Liver (tissue), 9 donors: ENCODE data around the gene CTNNA2. TPM values are rescaled to one million over a fixed set of nuclear protein-coding genes. Genes with fewer than 3 reads are reported as not detected.

ENCODE experiments used
- DNase-seq: peaks from one replicate; pipeline ENCODE4 v3.0.0-alpha.2; 2017; ENCODE audit warnings: low spot score
- H3K27ac ChIP-seq, 2 donors: one replicate each; pipeline ENCODE4 v1.7.0; 2013; ENCODE audit warnings: inconsistent platforms in 2 of 2, low read length in 2 of 2, control low read depth in 1 of 2, low read depth in 1 of 2, mild to moderate bottlenecking in 1 of 2
- H3K27me3 ChIP-seq, 4 donors: one replicate each; pipeline versions ENCODE4 v1.6.1 to v1.7.0; 2013; ENCODE audit warnings: low read length in 3 of 4, inconsistent platforms in 1 of 4, mild to moderate bottlenecking in 1 of 4, moderate library complexity in 1 of 4; ENCODE audit not compliant: control insufficient read depth in 4 of 4, insufficient read depth in 4 of 4
- H3K36me3 ChIP-seq, 4 donors: one replicate each; pipeline versions ENCODE4 v1.6.1 to v1.7.0; 2013; ENCODE audit warnings: low read length in 3 of 4, mild to moderate bottlenecking in 3 of 4, low read depth in 1 of 4, moderate library complexity in 1 of 4; ENCODE audit not compliant: control insufficient read depth in 4 of 4, insufficient read depth in 3 of 4
- H3K4me1 ChIP-seq, 4 donors: one replicate each; pipeline versions ENCODE4 v1.6.1 to v1.7.0; 2013; ENCODE audit warnings: low read length in 3 of 4, mild to moderate bottlenecking in 3 of 4, moderate library complexity in 1 of 4; ENCODE audit not compliant: control insufficient read depth in 4 of 4, insufficient read depth in 4 of 4
- H3K4me3 ChIP-seq, 3 donors: one replicate each; pipeline versions ENCODE4 v1.6.1 to v1.7.0; 2013; ENCODE audit warnings: low read length in 3 of 3, control low read depth in 1 of 3, low read depth in 1 of 3, mild to moderate bottlenecking in 1 of 3
- H3K9ac ChIP-seq, 2 donors: one replicate each; pipeline ENCODE4 v1.7.0; 2013; ENCODE audit warnings: low read length in 2 of 2, mild to moderate bottlenecking in 2 of 2, moderate library complexity in 2 of 2, control low read depth in 1 of 2, low read depth in 1 of 2
- H3K9me3 ChIP-seq, 4 donors: one replicate each; pipeline versions ENCODE4 v1.6.1 to v1.7.0; 2013; ENCODE audit warnings: low read length in 3 of 4; ENCODE audit not compliant: control insufficient read depth in 4 of 4
- EGR1 ChIP-seq, 2 donors: IDR thresholded peaks; 2 replicates each; pipeline ENCODE4 v1.6.1; 2016 to 2018; ENCODE audit warnings: antibody characterized with exemption in 2 of 2, low read depth in 2 of 2
- FOXA1 ChIP-seq: IDR thresholded peaks from 2 replicates; pipeline ENCODE4 v1.6.1; 2016; ENCODE audit warnings: antibody characterized with exemption
- FOXA2 ChIP-seq: IDR thresholded peaks from 2 replicates; pipeline ENCODE4 v1.6.1; 2016; ENCODE audit warnings: antibody characterized with exemption
- GABPA ChIP-seq, 2 donors: IDR thresholded peaks in 1 of 2; conservative IDR thresholded peaks in 1 of 2; 2 replicates each; pipeline ENCODE4 v1.6.1; 2016; ENCODE audit warnings: antibody characterized with exemption in 2 of 2, mild to moderate bottlenecking in 1 of 2, moderate library complexity in 1 of 2
- HNF4A ChIP-seq, 2 donors: conservative IDR thresholded peaks; 2 replicates each; pipeline ENCODE4 v1.6.1; 2016; ENCODE audit warnings: antibody characterized with exemption in 2 of 2, mild to moderate bottlenecking in 2 of 2
- HNF4G ChIP-seq: IDR thresholded peaks from 2 replicates; pipeline ENCODE4 v1.6.1; 2016; ENCODE audit warnings: antibody characterized with exemption
- JUND ChIP-seq, 2 donors: IDR thresholded peaks; 2 replicates each; pipeline ENCODE4 v1.6.1; 2016; ENCODE audit warnings: antibody characterized with exemption in 2 of 2
- MAX ChIP-seq: IDR thresholded peaks from 2 replicates; pipeline ENCODE4 v1.6.1; 2016; ENCODE audit warnings: antibody characterized with exemption
- RAD21 ChIP-seq, 2 donors: IDR thresholded peaks; 2 replicates each; pipeline ENCODE4 v1.6.1; 2016; ENCODE audit warnings: antibody characterized with exemption in 2 of 2, mild to moderate bottlenecking in 2 of 2
- REST ChIP-seq: IDR thresholded peaks from 2 replicates; pipeline ENCODE4 v1.6.1; 2016; ENCODE audit warnings: antibody characterized with exemption, mild to moderate bottlenecking
- RXRA ChIP-seq, 2 donors: IDR thresholded peaks; 2 replicates each; pipeline ENCODE4 v1.6.1; 2017 to 2018; ENCODE audit warnings: antibody characterized with exemption in 2 of 2, mild to moderate bottlenecking in 1 of 2
- SP1 ChIP-seq: IDR thresholded peaks from 2 replicates; pipeline ENCODE4 v1.6.1; 2018; ENCODE audit warnings: antibody characterized with exemption, mild to moderate bottlenecking
- TAF1 ChIP-seq: conservative IDR thresholded peaks from 2 replicates; pipeline ENCODE4 v1.6.1; 2016; ENCODE audit warnings: antibody characterized with exemption, mild to moderate bottlenecking
- YY1 ChIP-seq: IDR thresholded peaks from 2 replicates; pipeline ENCODE4 v1.6.1; 2016; ENCODE audit warnings: antibody characterized with exemption, mild to moderate bottlenecking
- ZBTB33 ChIP-seq: IDR thresholded peaks from 2 replicates; pipeline ENCODE4 v1.6.1; 2016; ENCODE audit warnings: antibody characterized with exemption
- WGBS: extraction: QIAGEN DNeasy Blood & Tissue Kit; methylation state at CpG from one replicate; pipeline ENCODE4 v1.1.7; 2013; 5-methylcytosine and 5-hydroxymethylcytosine counted together
- polyA plus RNA-seq, 2 donors: library from polyadenylated mRNA; stranded (reverse) in 1 of 2; unstranded in 1 of 2; fragments of 200-250 nt in 1 of 2; fragments of >200 nt in 1 of 2; fragmentation: Nextera tagmentation in 1 of 2; extraction: Ambion mirVana in 1 of 2; gene quantifications; one replicate each; pipeline versions ENCODE4 v1.2.1 to v1.2.3, GENCODE V29; 2013 to 2015
- total RNA-seq, 2 donors: library from RNA; depleted of rRNA; stranded (reverse); fragments of >200 nt; gene quantifications; one replicate each; pipeline ENCODE4 v1.2.3, GENCODE V29; 2014
- TF ChIP-seq, protein P1 (sequence below): fragments of 150-350 bp; IDR thresholded peaks from 2 replicates; pipeline ENCODE4 v1.5.1; 2017; ENCODE audit warnings: improper control_type of control experiment, low read depth, low read length; ENCODE audit not compliant: missing input control
- TF ChIP-seq, protein P2 (sequence below): IDR thresholded peaks from 2 replicates; pipeline ENCODE4 v1.6.1; 2016; ENCODE audit warnings: antibody characterized with exemption
- donor health status: healthy.
- donor health status: healthy.
- donor health status: healthy.
- donor health status: healthy.
- donor health status: healthy.

The CTNNA2 gene
- total and polyA plus RNA-seq, 4 donors, result 0.05 TPM; not detected in 3

GRCh38 chr2:80335411-80335810 is 822.6 kb downstream of the CTNNA2 start:
- TF ChIP-seq, protein P1, sequence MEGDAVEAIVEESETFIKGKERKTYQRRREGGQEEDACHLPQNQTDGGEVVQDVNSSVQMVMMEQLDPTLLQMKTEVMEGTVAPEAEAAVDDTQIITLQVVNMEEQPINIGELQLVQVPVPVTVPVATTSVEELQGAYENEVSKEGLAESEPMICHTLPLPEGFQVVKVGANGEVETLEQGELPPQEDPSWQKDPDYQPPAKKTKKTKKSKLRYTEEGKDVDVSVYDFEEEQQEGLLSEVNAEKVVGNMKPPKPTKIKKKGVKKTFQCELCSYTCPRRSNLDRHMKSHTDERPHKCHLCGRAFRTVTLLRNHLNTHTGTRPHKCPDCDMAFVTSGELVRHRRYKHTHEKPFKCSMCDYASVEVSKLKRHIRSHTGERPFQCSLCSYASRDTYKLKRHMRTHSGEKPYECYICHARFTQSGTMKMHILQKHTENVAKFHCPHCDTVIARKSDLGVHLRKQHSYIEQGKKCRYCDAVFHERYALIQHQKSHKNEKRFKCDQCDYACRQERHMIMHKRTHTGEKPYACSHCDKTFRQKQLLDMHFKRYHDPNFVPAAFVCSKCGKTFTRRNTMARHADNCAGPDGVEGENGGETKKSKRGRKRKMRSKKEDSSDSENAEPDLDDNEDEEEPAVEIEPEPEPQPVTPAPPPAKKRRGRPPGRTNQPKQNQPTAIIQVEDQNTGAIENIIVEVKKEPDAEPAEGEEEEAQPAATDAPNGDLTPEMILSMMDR, result no peak
- TF ChIP-seq HNF4G (no peak), SP1 (no peak), RXRA (IDR thresholded peaks at IDR 0.05) (no peak), TAF1 (no peak), EGR1 (IDR thresholded peaks at IDR 0.05; ENCODE audit: low read depth in 2 of 2) (no peak), YY1 (no peak), FOXA1 (no peak), RAD21 (IDR thresholded peaks at IDR 0.05) (no peak), JUND (IDR thresholded peaks at IDR 0.05) (no peak), MAX (no peak), ZBTB33 (no peak), GABPA (IDR thresholded peaks at IDR 0.05 in 1 of 2, conservative IDR thresholded peaks at IDR 0.05 in 1 of 2) (no peak), HNF4A (conservative IDR thresholded peaks at IDR 0.05) (no peak), REST (no peak)
- TF ChIP-seq, protein P2, sequence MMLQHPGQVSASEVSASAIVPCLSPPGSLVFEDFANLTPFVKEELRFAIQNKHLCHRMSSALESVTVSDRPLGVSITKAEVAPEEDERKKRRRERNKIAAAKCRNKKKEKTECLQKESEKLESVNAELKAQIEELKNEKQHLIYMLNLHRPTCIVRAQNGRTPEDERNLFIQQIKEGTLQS, result no peak
- Histone ChIP-seq H3K9me3 (no peaks in the 10 kb centered on the region), H3K27ac (no peak overlapping the region), H3K4me3 (no peak overlapping the region), H3K4me1 (no peaks in the 10 kb centered on the region), H3K27me3 (no peaks in the 10 kb centered on the region), H3K9ac (no peak overlapping the region), H3K36me3 (no peaks in the 10 kb centered on the region)
- no peak for DNase-seq
- 92% methylated on average over 1 of the region's 1 CpG for WGBS

DNA sequence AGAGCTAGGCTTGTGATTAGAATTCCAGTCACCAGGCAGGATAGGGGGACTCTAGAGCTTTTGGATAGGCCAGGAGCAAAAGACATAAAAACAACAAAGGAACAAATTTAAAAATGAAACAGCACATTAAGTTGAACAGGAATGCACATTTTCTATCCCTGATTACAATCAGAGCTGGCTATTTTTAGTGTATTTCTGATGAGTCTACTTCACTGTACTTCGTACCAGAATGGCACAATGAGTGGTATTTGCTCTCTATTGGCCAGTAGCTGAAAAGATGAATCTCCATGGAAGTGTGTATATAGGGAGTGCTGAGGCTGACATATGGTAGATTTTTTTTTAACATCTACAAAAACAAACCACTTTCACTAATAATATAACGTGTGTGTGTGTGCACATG is 825.9 kb downstream of the CTNNA2 start:
- Histone ChIP-seq H3K27me3 (peaks cover 0 to 2% (median 0%) of the 10 kb centered on the region in 4 donors), H3K9me3 (peaks cover 0 to 1% (median 0%) of the 10 kb centered on the region in 4 donors), H3K36me3 (no peaks in the 10 kb centered on the region), H3K4me1 (no peaks in the 10 kb centered on the region), H3K9ac (no peak overlapping the region), H3K27ac (no peak overlapping the region), H3K4me3 (no peak overlapping the region)
- whole genome bisulfite sequencing, result 55% methylated on average over 2 of the region's 2 CpGs
- no peak for DNase-seq
- TF ChIP-seq ZBTB33 (no peak), FOXA2 (no peak), REST (no peak), SP1 (no peak), FOXA1 (no peak), TAF1 (no peak), RAD21 (IDR thresholded peaks at IDR 0.05) (no peak)
